K562 (cell line): ENCODE results near the gene MEIOB. TPM values are rescaled to one million over a fixed set of nuclear protein-coding genes. Genes with fewer than 3 reads are reported as not detected.

Experiments
- ATAC-seq: fragments of 200-7000 bp; cut with Tn5 transposase; 3 replicates; pipeline ENCODE4 v1.9.1; 2020; ENCODE audit warnings: moderate library complexity
- BruUV-seq: library from RNA; stranded (reverse); fragments of 400-500 nt; replicated peaks from 2 replicates; lab custom pipeline; 2021; lab: Mats Ljungman, UMichigan
- CTCF ChIA-PET: fragments of 300-600 bp; formaldehyde crosslinking; extraction: SDS; loops from one replicate; lab custom pipeline; 2021; ENCODE audit warnings: low intra/inter-chr PET ratio; lab: Yijun Ruan, JAX
- POLR2A ChIA-PET: fragments of 300-600, 350-650 bp; sonication (Branson Sonifier 250); formaldehyde crosslinking; extraction: SDS; loops from one replicate; lab custom pipeline; 2021; ENCODE audit warnings: antibody characterized with exemption, inconsistent platforms; lab: Yijun Ruan, JAX
- DNase-seq, 4 experiments: peaks; one replicate each; pipeline versions ENCODE4 v3.0.0 to v3.0.0-alpha.2; 2011 to 2018; ENCODE audit warnings: low spot score in 3 of 4, mixed read lengths in 3 of 4; ENCODE audit errors: extremely low read depth in 1 of 4
- FAIRE-seq: peaks from 2 replicates; lab custom pipeline; 2011; peaks lifted over from hg19 to GRCh38; lab: Jason Lieb, UNC
- H2AFZ ChIP-seq: 2 replicates; pipeline ENCODE4 v1.6.0; 2011; ENCODE audit warnings: low read depth, low read length, control low read depth, inconsistent platforms
- H3K27ac ChIP-seq: fragments of 200-600 bp; 3 replicates; pipeline ENCODE4 v1.8.0; 2011; ENCODE audit warnings: low read depth, mild to moderate bottlenecking, control low read depth, inconsistent platforms, low read length, moderate library complexity, mixed read lengths; ENCODE audit errors: extremely low read depth
- H3K27me3 ChIP-seq, 2 experiments: fragments of 300-600 bp in 1 of 2; 2 replicates in 1 of 2; 3 replicates in 1 of 2; pipeline versions ENCODE4 v1.6.0 to v1.8.0; 2011; ENCODE audit warnings: inconsistent platforms in 2 of 2, low read length in 2 of 2, mild to moderate bottlenecking in 1 of 2, mixed read lengths in 1 of 2, moderate library complexity in 1 of 2; ENCODE audit not compliant: control insufficient read depth in 2 of 2, insufficient read depth in 2 of 2
- H3K36me3 ChIP-seq: fragments of 300-600 bp; 3 replicates; pipeline ENCODE4 v1.8.0; 2011; ENCODE audit warnings: mild to moderate bottlenecking, low read length, inconsistent platforms; ENCODE audit not compliant: control insufficient read depth, insufficient read depth
- H3K4me1 ChIP-seq, 2 experiments: fragments of 200-600 bp in 1 of 2; replicated peaks in 1 of 2; 2 replicates in 1 of 2; 3 replicates in 1 of 2; pipeline versions ENCODE4 v1.5.1 to v1.8.0; 2011; ENCODE audit warnings: inconsistent platforms in 2 of 2, low read length in 2 of 2, mild to moderate bottlenecking in 1 of 2, mixed read lengths in 1 of 2, moderate library complexity in 1 of 2; ENCODE audit not compliant: control insufficient read depth in 2 of 2, insufficient read depth in 2 of 2
- H3K4me2 ChIP-seq: 2 replicates; pipeline ENCODE4 v1.6.1; 2011; ENCODE audit warnings: low read length, control low read depth, inconsistent platforms, mixed read lengths; ENCODE audit not compliant: insufficient read depth
- H3K4me3 ChIP-seq: fragments of 200-600 bp; sonication (generic), shearing (Covaris generic); 2 replicates; pipeline ENCODE4 v1.5.1; 2016; ENCODE audit warnings: control low read depth, inconsistent platforms
- H3K79me2 ChIP-seq: fragments of 200-600 bp; 3 replicates; pipeline ENCODE4 v1.8.0; 2011; ENCODE audit warnings: low read length, inconsistent platforms; ENCODE audit not compliant: control insufficient read depth, insufficient read depth
- H3K9ac ChIP-seq, 2 experiments: 2 replicates each; pipeline versions ENCODE4 v1.6.0 to v1.6.1; 2011; ENCODE audit warnings: low read depth in 2 of 2, low read length in 2 of 2, control low read depth in 1 of 2, inconsistent platforms in 1 of 2, mild to moderate bottlenecking in 1 of 2, mixed read lengths in 1 of 2; ENCODE audit not compliant: insufficient read depth in 1 of 2
- H3K9me1 ChIP-seq: one replicate; pipeline ENCODE4 v1.6.0; 2011; ENCODE audit warnings: inconsistent platforms, mild to moderate bottlenecking, low read length, moderate library complexity; ENCODE audit not compliant: control insufficient read depth, insufficient read depth
- H3K9me3 ChIP-seq: replicated peaks from 2 replicates; pipeline ENCODE4 v1.5.1; 2011; ENCODE audit warnings: low read depth, low read length, inconsistent platforms; ENCODE audit not compliant: control insufficient read depth, insufficient read depth
- H4K20me1 ChIP-seq: replicated peaks from 2 replicates; pipeline ENCODE4 v1.6.1; 2011; ENCODE audit warnings: low read length, inconsistent platforms, mixed read lengths; ENCODE audit not compliant: control insufficient read depth, insufficient read depth
- MXI1 ChIP-seq: IDR thresholded peaks from 2 replicates; pipeline ENCODE4 v1.6.1; 2011; ENCODE audit warnings: low read depth, mild to moderate bottlenecking, improper control_type of control experiment, low read length
- SNRNP70 ChIP-seq: fragments of 200-400 bp; formaldehyde crosslinking; optimal IDR thresholded peaks from 2 replicates; pipeline ENCODE3; 2017; ENCODE audit warnings: low read depth, low read length
- SREBF2 ChIP-seq: sonication (generic); formaldehyde crosslinking; IDR thresholded peaks from 2 replicates; pipeline ENCODE4 v1.4.0; 2020; ENCODE audit warnings: mild to moderate bottlenecking, missing genetic modification reagents
- TFE3 ChIP-seq: fragments of 450-650 bp; formaldehyde crosslinking; IDR thresholded peaks from 2 replicates; pipeline ENCODE4 v1.4.0; 2020; ENCODE audit warnings: mild to moderate bottlenecking, mixed read lengths
- ZNF695 ChIP-seq: fragments of 450-650 bp; formaldehyde crosslinking; IDR thresholded peaks from 2 replicates; pipeline ENCODE4 v1.4.0; 2020; ENCODE audit warnings: mild to moderate bottlenecking, moderate library complexity
- WGBS: fragments of 100-300 bp; shearing (Covaris generic); methylation state at CpG from one replicate; pipeline ENCODE4 v1.1.6; 2016; ENCODE audit warnings: low coverage, mixed read lengths; ENCODE audit not compliant: insufficient coverage; ENCODE audit errors: missing lambda C conversion rate; 5-methylcytosine and 5-hydroxymethylcytosine counted together
- in situ Hi-C: fragments of 300-500 bp; cut with MboI; formaldehyde crosslinking; loops from 4 replicates; pipeline ENCODE4 v1.15.0; 2018; ENCODE audit warnings: inconsistent platforms, mixed read lengths
- intact Hi-C: fragments of 100-400 bp; cut with micrococcal nuclease; formaldehyde crosslinking; loops from 2 replicates; pipeline ENCODE4 v1.14.2; 2022
- polyA plus RNA-seq, 8 experiments: library from polyadenylated mRNA; depleted of rRNA in 4 of 8; stranded (reverse) in 5 of 8; unstranded in 3 of 8; fragments of >200 nt; fragmentation: Nextera tagmentation in 2 of 8; fragmentation: Illumina TruSeq in 1 of 8; extraction: Ambion mirVana in 2 of 8; extraction: Trizol in 1 of 8; gene quantifications; 2 replicates each; pipeline versions ENCODE4 v1.2.1 to v1.2.3, GENCODE V29; 2011 to 2014; ENCODE audit warnings: inconsistent platforms in 1 of 8, missing spikeins in 1 of 8
- total RNA-seq, 7 experiments: library from RNA; depleted of rRNA in 6 of 7; stranded (reverse); fragments of >200 nt in 6 of 7; fragmentation: Illumina TruSeq in 2 of 7; extraction: Trizol in 2 of 7; gene quantifications; 2 replicates each; pipeline versions ENCODE4 v1.2.1 to v1.2.3, GENCODE V29; 2011 to 2021; ENCODE audit warnings: low replicate concordance in 1 of 7
- TF ChIP-seq, protein P1 (sequence below): fragments of 250-450 bp; sonication (Bioruptor Pico); IDR thresholded peaks from 2 replicates; pipeline ENCODE4 v1.5.0; 2022; ENCODE audit warnings: mild to moderate bottlenecking

MEIOB gene
- total and polyA plus RNA-seq, 9 of the 15 experiments (the other 6 are each of a cell fraction or from before 2014, with no cell fraction given): 25.4 to 203 (median 97.6) TPM

GRCh38 chr16:1810536-1810935, 61.4 kb downstream of the MEIOB start:
- no peaks in the 10 kb centered on the region for H3K9me1 ChIP-seq
- no peaks in the 10 kb centered on the region for H3K27me3 ChIP-seq
- no peak overlapping the region; a peak in 1 of 4 replicates for H3K9ac ChIP-seq
- BruUV-seq: no TSS peak
- no peak overlapping the region for H3K4me2 ChIP-seq
- H3K4me1 ChIP-seq: peaks cover 0 to 20% of the 10 kb centered on the region in 2 experiments; a peak in 3 of 5 replicates
- no peak overlapping the region for H2AFZ ChIP-seq
- POLR2A ChIA-PET: interaction anchor here (1.0 kb wide), 1 partner anchor 121 kb away, joined by 5 read pairs; no protein-coding TSS in a partner anchor
- WGBS: 87% methylated on average over 13 of the region's 16 CpGs
- no peak overlapping the region for H3K27ac ChIP-seq
- no peaks in the 10 kb centered on the region; the same call in 1 of the 2 replicates for H4K20me1 ChIP-seq
- in situ Hi-C loops: no loop called here
- TF ChIP-seq MXI1 (no peak), TFE3 (no peak), SNRNP70 (no peak), SREBF2 (CRISPR knock-in tag) (no peak), ZNF695 (no peak)
- TF ChIP-seq, protein P1, sequence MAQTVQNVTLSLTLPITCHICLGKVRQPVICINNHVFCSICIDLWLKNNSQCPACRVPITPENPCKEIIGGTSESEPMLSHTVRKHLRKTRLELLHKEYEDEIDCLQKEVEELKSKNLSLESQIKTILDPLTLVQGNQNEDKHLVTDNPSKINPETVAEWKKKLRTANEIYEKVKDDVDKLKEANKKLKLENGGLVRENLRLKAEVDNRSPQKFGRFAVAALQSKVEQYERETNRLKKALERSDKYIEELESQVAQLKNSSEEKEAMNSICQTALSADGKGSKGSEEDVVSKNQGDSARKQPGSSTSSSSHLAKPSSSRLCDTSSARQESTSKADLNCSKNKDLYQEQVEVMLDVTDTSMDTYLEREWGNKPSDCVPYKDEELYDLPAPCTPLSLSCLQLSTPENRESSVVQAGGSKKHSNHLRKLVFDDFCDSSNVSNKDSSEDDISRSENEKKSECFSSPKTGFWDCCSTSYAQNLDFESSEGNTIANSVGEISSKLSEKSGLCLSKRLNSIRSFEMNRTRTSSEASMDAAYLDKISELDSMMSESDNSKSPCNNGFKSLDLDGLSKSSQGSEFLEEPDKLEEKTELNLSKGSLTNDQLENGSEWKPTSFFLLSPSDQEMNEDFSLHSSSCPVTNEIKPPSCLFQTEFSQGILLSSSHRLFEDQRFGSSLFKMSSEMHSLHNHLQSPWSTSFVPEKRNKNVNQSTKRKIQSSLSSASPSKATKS: no peak
- TF ChIP-seq, all 486 proteins: peak for 0
- FAIRE-seq (no peak), DNase-seq (no peak), ATAC-seq (no peak)
- CTCF ChIA-PET: no interaction called here
- intact Hi-C loops: no loop called here
- H3K9me3 ChIP-seq: no peaks in the 10 kb centered on the region
- H3K79me2 ChIP-seq: no peaks in the 10 kb centered on the region
- no peak overlapping the region for H3K4me3 ChIP-seq
- peaks cover 3% of the 10 kb centered on the region; the same call in 1 of the 3 replicates for H3K36me3 ChIP-seq
